Measurements from ENCODE around the gene DDX59. TPM values are rescaled to one million over a fixed set of nuclear protein-coding genes. Genes with fewer than 3 reads are reported as not detected.

DDX59 gene
- total RNA-seq, 4 donors from 2014 or later: 28.0 to 37.3 (median 28.3) TPM

GRCh38 chr1:200652378-200652777, 17.3 kb downstream of the DDX59 start:
- Histone ChIP-seq H3K4me1 (no peaks in the 10 kb centered on the region), H3K27ac (no peak overlapping the region), H3K4me3 (no peak overlapping the region), H3K36me3 (peaks cover 81% of the 10 kb centered on the region), H3K9me3 (no peaks in the 10 kb centered on the region), H3K27me3 (no peaks in the 10 kb centered on the region)
- no peak for DNase-seq (ENCODE audit: low spot score in 2 of 2)
- 100% methylated on average over 1 of the region's 1 CpG for WGBS
- no peak for TF ChIP-seq POLR2A (IDR thresholded peaks at IDR 0.05)
- no peak for TF ChIP-seq EP300 (IDR thresholded peaks at IDR 0.05)
- TF ChIP-seq CTCF (IDR thresholded peaks at IDR 0.05): no peak
- TF ChIP-seq POLR2AphosphoS5 (IDR thresholded peaks at IDR 0.05): no peak

GRCh38 chr1:200646515-200646914, 23.2 kb downstream of the DDX59 start:
- DNase-seq (ENCODE audit: low spot score in 2 of 2): no peak
- 78% methylated on average over 4 of the region's 4 CpGs for WGBS
- H3K27ac ChIP-seq: no peak overlapping the region
- H3K27me3 ChIP-seq: no peaks in the 10 kb centered on the region
- H3K4me3 ChIP-seq: no peak overlapping the region
- no peak for TF ChIP-seq POLR2A (IDR thresholded peaks at IDR 0.05)
- no peak for TF ChIP-seq EP300 (IDR thresholded peaks at IDR 0.05)
- TF ChIP-seq CTCF (IDR thresholded peaks at IDR 0.05): no peak
- TF ChIP-seq POLR2AphosphoS5 (IDR thresholded peaks at IDR 0.05): no peak
- H3K9me3 ChIP-seq: no peaks in the 10 kb centered on the region
- peaks cover 52% of the 10 kb centered on the region for H3K36me3 ChIP-seq
- H3K4me1 ChIP-seq: peaks cover 7% of the 10 kb centered on the region

- Histone ChIP-seq H3K4me3 (no peak overlapping the region), H3K27me3 (no peaks in the 10 kb centered on the region), H3K4me1 (peaks cover 18% of the 10 kb centered on the region), H3K36me3 (peaks cover 33% of the 10 kb centered on the region), H3K9me3 (no peaks in the 10 kb centered on the region), H3K27ac (no peak overlapping the region)
- no peak for TF ChIP-seq CTCF (IDR thresholded peaks at IDR 0.05)
- TF ChIP-seq POLR2A (IDR thresholded peaks at IDR 0.05): no peak
- no peak for TF ChIP-seq EP300 (IDR thresholded peaks at IDR 0.05)
- TF ChIP-seq POLR2AphosphoS5 (IDR thresholded peaks at IDR 0.05): no peak
- DNase-seq (ENCODE audit: low spot score in 2 of 2): no peak
These were observed 25.7 kb downstream of the DDX59 start for GRCh38 chr1:200644021-200644420.

GRCh38 chr1:200642481-200642880, 27.2 kb downstream of the DDX59 start:
- DNase-seq (ENCODE audit: low spot score in 2 of 2): no peak
- no peak for TF ChIP-seq CTCF (IDR thresholded peaks at IDR 0.05)
- no peak for TF ChIP-seq POLR2AphosphoS5 (IDR thresholded peaks at IDR 0.05)
- no peak for TF ChIP-seq POLR2A (IDR thresholded peaks at IDR 0.05)
- no peak for TF ChIP-seq EP300 (IDR thresholded peaks at IDR 0.05)
- Histone ChIP-seq H3K4me1 (peaks cover 18% of the 10 kb centered on the region), H3K27me3 (no peaks in the 10 kb centered on the region), H3K4me3 (no peak overlapping the region), H3K36me3 (peaks cover 19% of the 10 kb centered on the region), H3K9me3 (no peaks in the 10 kb centered on the region), H3K27ac (no peak overlapping the region)
- WGBS: 90% methylated on average over 6 of the region's 6 CpGs

GRCh38 chr1:200640963-200641401, 28.7 kb downstream of the DDX59 start:
- peaks cover 18% of the 10 kb centered on the region for H3K4me1 ChIP-seq
- H3K36me3 ChIP-seq: peaks cover 8% of the 10 kb centered on the region
- no peaks in the 10 kb centered on the region for H3K27me3 ChIP-seq
- 49% methylated on average over 5 of the region's 5 CpGs for WGBS
- peak overlapping the region; percentile 47 for H3K27ac ChIP-seq
- TF ChIP-seq POLR2AphosphoS5 (IDR thresholded peaks at IDR 0.05): no peak
- no peak for TF ChIP-seq POLR2A (IDR thresholded peaks at IDR 0.05)
- no peak for DNase-seq (ENCODE audit: low spot score in 2 of 2)
- no peaks in the 10 kb centered on the region for H3K9me3 ChIP-seq
- no peak overlapping the region for H3K4me3 ChIP-seq

- TF ChIP-seq POLR2AphosphoS5 (IDR thresholded peaks at IDR 0.05) (no peak), EP300 (IDR thresholded peaks at IDR 0.05) (no peak), CTCF (IDR thresholded peaks at IDR 0.05) (no peak), POLR2A (IDR thresholded peaks at IDR 0.05) (no peak)
- H3K27ac ChIP-seq: peak overlapping the region; percentile 47
- H3K4me1 ChIP-seq: peaks cover 18% of the 10 kb centered on the region
- WGBS: 86% methylated on average over 4 of the region's 4 CpGs
- H3K4me3 ChIP-seq: no peak overlapping the region
- DNase-seq (ENCODE audit: low spot score in 2 of 2): no peak
- no peaks in the 10 kb centered on the region for H3K9me3 ChIP-seq
- no peaks in the 10 kb centered on the region for H3K27me3 ChIP-seq
- H3K36me3 ChIP-seq: peaks cover 8% of the 10 kb centered on the region
These were observed 29.2 kb downstream of the DDX59 start for GRCh38 chr1:200640373-200640962.

Measured in suprapubic skin (tissue), 4 donors.